IPS-18c (cell line): ENCODE results near the gene ROPN1L.
"Not testable (repeated sequence)": the region's sequence is repeated elsewhere in the genome, so short reads cannot be mapped to it uniquely, and the experiment has no call there.

Experiments
- H3K4me3 ChIP-seq: 2 replicates; pipeline ENCODE4 v1.7.0; 2013; ENCODE audit warnings: low read depth, mild to moderate bottlenecking, low read length, moderate library complexity; ENCODE audit not compliant: insufficient read depth
- H3K9me3 ChIP-seq: one replicate; pipeline ENCODE4 v1.6.1; 2013; ENCODE audit warnings: mild to moderate bottlenecking, low read length, moderate library complexity; ENCODE audit not compliant: control insufficient read depth, insufficient read depth

Gene ROPN1L

GRCh38 chr5:10502578-10502977, 60.9 kb downstream of the ROPN1L start:
- H3K9me3 ChIP-seq: no peaks in the 10 kb centered on the region
- H3K4me3 ChIP-seq: no peak overlapping the region

GRCh38 chr5:10503321-10503720, 61.6 kb downstream of the ROPN1L start:
- H3K9me3 ChIP-seq: no peaks in the 10 kb centered on the region

GRCh38 chr5:10503997-10504793, 62.5 kb downstream of the ROPN1L start:
- Histone ChIP-seq H3K4me3 (no peak overlapping the region), H3K9me3 (no peaks in the 10 kb centered on the region)

More at GRCh38 chr5:10503321-10503720, 61.6 kb downstream of the ROPN1L start:
- H3K4me3 ChIP-seq: no peak overlapping the region

- Histone ChIP-seq H3K4me3 (no peak overlapping the region), H3K9me3 (no peaks in the 10 kb centered on the region)
Measured at GRCh38 chr5:10505517-10506095, 63.9 kb downstream of the ROPN1L start.

- Histone ChIP-seq H3K9me3 (no peaks in the 10 kb centered on the region), H3K4me3 (no peak overlapping the region)
Measured at GRCh38 chr5:10506535-10506934, 64.9 kb downstream of the ROPN1L start.

- Histone ChIP-seq H3K9me3 (no peaks in the 10 kb centered on the region), H3K4me3 (no peak overlapping the region)
Measured at GRCh38 chr5:10507575-10508096, 66.0 kb downstream of the ROPN1L start.

GRCh38 chr5:10509575-10509974, 67.9 kb downstream of the ROPN1L start:
- H3K4me3 ChIP-seq: no peak overlapping the region
- H3K9me3 ChIP-seq: no peaks in the 10 kb centered on the region

GRCh38 chr5:10511741-10512640, 70.3 kb downstream of the ROPN1L start:
- no peak overlapping the region for H3K4me3 ChIP-seq
- no peaks in the 10 kb centered on the region for H3K9me3 ChIP-seq

- no peaks in the 10 kb centered on the region for H3K9me3 ChIP-seq
Measured at GRCh38 chr5:10513501-10514442, 72.1 kb downstream of the ROPN1L start.

GRCh38 chr5:10514572-10514971, 72.9 kb downstream of the ROPN1L start:
- H3K4me3 ChIP-seq, H3K9me3 ChIP-seq: not testable (repeated sequence)

More at GRCh38 chr5:10513501-10514442, 72.1 kb downstream of the ROPN1L start:
- no peak overlapping the region for H3K4me3 ChIP-seq
